Left lung (tissue), 10 donors: ENCODE data around the gene GPC5. TPM values are rescaled to one million over a fixed set of nuclear protein-coding genes. Genes with fewer than 3 reads are reported as not detected.

Experiments
- ATAC-seq: fragments of 200-7000 bp; cut with Tn5 transposase; one replicate; pipeline ENCODE4 v1.9.1; 2020; ENCODE audit warnings: moderate library complexity
- DNase-seq, 4 donors: peaks; one replicate each; pipeline ENCODE4 v3.0.0-alpha.2; 2013 to 2020
- H3K27ac ChIP-seq, 2 donors: fragments of 200-600 bp; sonication (generic) in 1 of 2; one replicate each; pipeline versions ENCODE4 v1.5.0 to v1.8.0; 2020 to 2021
- H3K27me3 ChIP-seq, 2 donors: fragments of 200-600 bp; sonication (generic) in 1 of 2; one replicate each; pipeline versions ENCODE4 v1.5.0 to v1.8.0; 2020 to 2021
- H3K36me3 ChIP-seq, 2 donors: fragments of 200-600 bp; sonication (generic) in 1 of 2; one replicate each; pipeline versions ENCODE4 v1.5.0 to v1.8.0; 2020 to 2021
- H3K4me1 ChIP-seq, 2 donors: fragments of 200-600 bp; one replicate each; pipeline ENCODE4 v1.8.0; 2021
- H3K4me3 ChIP-seq, 2 donors: fragments of 200-600 bp; sonication (generic) in 1 of 2; one replicate each; pipeline versions ENCODE4 v1.5.0 to v1.8.0; 2020 to 2021; ENCODE audit warnings: mild to moderate bottlenecking in 1 of 2
- H3K9me3 ChIP-seq, 2 donors: fragments of 200-600 bp; sonication (generic) in 1 of 2; one replicate each; pipeline versions ENCODE4 v1.5.0 to v1.8.0; 2020 to 2021
- CTCF ChIP-seq, 2 donors: fragments of 200-600 bp; sonication (generic) in 1 of 2; IDR thresholded peaks; one replicate each; pipeline versions ENCODE4 v1.5.0 to v1.8.0; 2021; ENCODE audit warnings: antibody characterized with exemption in 2 of 2
- intact Hi-C, 2 donors: fragments of 100-400 bp; cut with DNase I; formaldehyde crosslinking; loops; one replicate each; pipeline versions ENCODE4 v1.11.2 to v1.14.2; 2022
- polyA plus RNA-seq, 6 donors: library from polyadenylated mRNA; unstranded; fragments of 120-200 nt; gene quantifications; one replicate each; pipeline ENCODE4 v1.2.1, GENCODE V29; 2013; ENCODE audit not compliant: insufficient read length in 6 of 6
- total RNA-seq, 2 donors: library from RNA; stranded (reverse); fragmentation: NEBNext Ultra II Directional; extraction: Animal tissue kit (Norgen Biotek cat#: 25700); gene quantifications; one replicate each; pipeline ENCODE4 v1.2.1, GENCODE V29; 2021
- donor health status: DM: no; HTN: yes; CAD: no.
- donor health status: DM: no; HTN: no; CAD: no.

GPC5 gene
- total and polyA plus RNA-seq, 8 donors: 9.2 to 19.5 (median 11.5) TPM

- H3K27ac ChIP-seq: no peak overlapping the region
- no peaks in the 10 kb centered on the region for H3K4me1 ChIP-seq
- no peaks in the 10 kb centered on the region for H3K36me3 ChIP-seq
- no peak for DNase-seq
- no peak for ATAC-seq
- no peaks in the 10 kb centered on the region for H3K27me3 ChIP-seq
- no peak for TF ChIP-seq CTCF (IDR thresholded peaks at IDR 0.05)
- H3K4me3 ChIP-seq: no peak overlapping the region
- H3K9me3 ChIP-seq: peaks cover 0 to 3% of the 10 kb centered on the region in 2 donors
- intact Hi-C loops: no loop called here
Measured at GRCh38 chr13:92829930-92830329, 1431.5 kb downstream of the GPC5 start.

GRCh38 chr13:92830821-92831220, 1432.4 kb downstream of the GPC5 start:
- TF ChIP-seq CTCF (IDR thresholded peaks at IDR 0.05): no peak
- Histone ChIP-seq H3K27ac (no peak overlapping the region), H3K36me3 (no peaks in the 10 kb centered on the region), H3K4me1 (no peaks in the 10 kb centered on the region), H3K4me3 (no peak overlapping the region), H3K9me3 (peaks cover 0 to 3% of the 10 kb centered on the region in 2 donors), H3K27me3 (no peaks in the 10 kb centered on the region)
- DNase-seq: no peak
- intact Hi-C loops: no loop called here
- ATAC-seq: no peak

- H3K36me3 ChIP-seq: no peaks in the 10 kb centered on the region
- H3K27me3 ChIP-seq: no peaks in the 10 kb centered on the region
- peaks cover 0 to 3% of the 10 kb centered on the region in 2 donors for H3K9me3 ChIP-seq
- H3K27ac ChIP-seq: no peak overlapping the region
- ATAC-seq (no peak), DNase-seq (no peak)
- no peak overlapping the region for H3K4me3 ChIP-seq
- TF ChIP-seq CTCF (IDR thresholded peaks at IDR 0.05): no peak
- H3K4me1 ChIP-seq: no peaks in the 10 kb centered on the region
- intact Hi-C loops: no loop called here
Measured at GRCh38 chr13:92833071-92833470, 1434.7 kb downstream of the GPC5 start.

- TF ChIP-seq CTCF (IDR thresholded peaks at IDR 0.05): no peak
- intact Hi-C loops: no loop called here
Measured at GRCh38 chr13:92836171-92836570, 1437.8 kb downstream of the GPC5 start.

GRCh38 chr13:92838786-92839185, 1440.4 kb downstream of the GPC5 start:
- no peak overlapping the region for H3K27ac ChIP-seq
- no peak for DNase-seq
- no peaks in the 10 kb centered on the region for H3K27me3 ChIP-seq
- no peaks in the 10 kb centered on the region for H3K4me1 ChIP-seq
- no peak overlapping the region for H3K4me3 ChIP-seq
- intact Hi-C loops: no loop called here
- peak; percentile 95 for ATAC-seq
- no peak for TF ChIP-seq CTCF (IDR thresholded peaks at IDR 0.05)
- H3K9me3 ChIP-seq: peaks cover 0 to 5% of the 10 kb centered on the region in 2 donors
- no peaks in the 10 kb centered on the region for H3K36me3 ChIP-seq

More at GRCh38 chr13:92836171-92836570, 1437.8 kb downstream of the GPC5 start:
- Histone ChIP-seq H3K4me1 (no peaks in the 10 kb centered on the region), H3K9me3 (peaks cover 0 to 7% of the 10 kb centered on the region in 2 donors), H3K36me3 (no peaks in the 10 kb centered on the region), H3K27me3 (no peaks in the 10 kb centered on the region), H3K27ac (no peak overlapping the region), H3K4me3 (no peak overlapping the region)
- no peak for ATAC-seq
- DNase-seq: no peak
